ENCODE results near the gene BPTF.
A peak's percentile ranks its signal among the peaks of the same experiment; 100 is the strongest.
"Not testable (repeated sequence)": the region's sequence is repeated elsewhere in the genome, so short reads cannot be mapped to it uniquely, and the experiment has no call there.

The BPTF gene

GRCh38 chr17:67824735-67825626 is at the start of gene BPTF:
TSS of gene BPTF (plus strand) at chr17:67825503. CDS start at chr17:67825725, 222 bp downstream.
- DNase-seq = peak; percentile 90

- DNase-seq = peak; percentile 61
Observed at GRCh38 chr17:67779098-67779672, 46.1 kb upstream of the BPTF start.

- peak; percentile 98 for DNase-seq
Observed at GRCh38 chr17:67784364-67785121, 40.8 kb upstream of the BPTF start.

- no peak for DNase-seq
Observed at GRCh38 chr17:67785122-67785477, 40.2 kb upstream of the BPTF start.

DNA sequence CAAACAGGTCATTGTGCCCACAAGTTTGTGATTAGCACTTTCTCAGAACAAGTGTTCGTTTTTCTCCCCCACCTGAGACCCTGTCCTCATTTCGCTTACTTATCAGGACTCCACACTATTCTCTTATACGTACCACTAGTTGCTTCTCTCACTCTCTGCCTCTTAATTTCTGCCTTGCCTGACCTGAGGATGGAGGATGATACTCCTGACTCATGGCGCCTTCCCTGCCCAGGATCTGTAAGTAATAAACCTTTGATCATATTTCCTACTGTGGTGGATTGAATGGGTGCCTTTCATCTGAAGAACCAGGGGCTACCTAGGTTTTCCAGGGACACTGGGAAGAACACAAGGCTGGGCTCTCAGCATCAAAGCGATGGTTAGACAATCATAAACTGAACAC is 39.8 kb upstream of the BPTF start:
- no peak for DNase-seq

- peak; percentile 97 for DNase-seq
Observed at GRCh38 chr17:67800495-67800928, 24.8 kb upstream of the BPTF start.

- no peak for DNase-seq
Observed at GRCh38 chr17:67801626-67802175, 23.6 kb upstream of the BPTF start.

- no peak for DNase-seq
Observed at GRCh38 chr17:67810464-67810863, 14.8 kb upstream of the BPTF start.

DNA sequence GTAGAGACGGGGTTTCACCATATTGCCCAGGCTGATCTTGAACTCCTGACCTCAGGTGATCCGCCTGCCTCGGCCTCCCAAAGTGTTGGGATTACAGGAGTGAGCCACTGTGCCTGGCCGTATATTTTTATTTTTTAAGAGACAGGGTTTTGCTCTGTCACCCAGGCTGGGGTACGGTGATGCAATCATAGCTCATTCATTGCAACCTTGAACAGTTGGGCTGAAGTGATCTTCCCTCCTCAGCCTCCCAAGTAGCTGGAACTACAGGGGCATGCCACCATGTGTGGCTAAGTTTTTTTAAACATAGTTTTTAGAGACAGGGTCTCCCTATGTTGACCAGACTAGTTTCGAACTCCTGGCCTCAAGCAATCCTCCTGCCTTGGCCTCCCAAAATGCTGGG is 12.9 kb upstream of the BPTF start:
- not testable (repeated sequence) for DNase-seq

- no peak for DNase-seq
Observed at GRCh38 chr17:67813803-67814180, 11.5 kb upstream of the BPTF start.

GRCh38 chr17:67818110-67819002 is 6.9 kb upstream of the BPTF start:
- DNase-seq = no peak

DNA sequence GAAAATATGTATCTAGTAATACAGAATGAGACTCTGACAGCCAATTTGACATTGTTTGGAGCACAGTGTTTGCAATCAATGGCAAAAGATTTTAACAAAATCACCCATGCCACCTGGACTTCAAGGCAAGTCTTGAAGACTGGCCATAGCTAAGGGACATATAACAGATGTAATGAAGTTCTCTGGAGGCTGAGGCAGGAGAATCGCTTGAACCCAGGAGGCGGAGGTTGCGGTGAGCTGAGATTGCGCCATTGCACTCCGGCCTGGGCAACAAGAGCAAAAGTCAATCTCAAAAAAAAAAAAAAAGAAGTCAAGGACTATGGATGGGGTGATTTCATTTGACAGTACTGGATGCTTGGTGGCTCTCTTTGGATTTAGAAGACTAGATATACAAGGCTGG is 5.6 kb upstream of the BPTF start:
- no peak for DNase-seq

- DNase-seq = no peak
Observed at GRCh38 chr17:67821871-67822367, 3.4 kb upstream of the BPTF start.

- DNase-seq = peak; percentile 35
Observed at GRCh38 chr17:67825627-67826601, 611 bp downstream of the BPTF start.

DNA sequence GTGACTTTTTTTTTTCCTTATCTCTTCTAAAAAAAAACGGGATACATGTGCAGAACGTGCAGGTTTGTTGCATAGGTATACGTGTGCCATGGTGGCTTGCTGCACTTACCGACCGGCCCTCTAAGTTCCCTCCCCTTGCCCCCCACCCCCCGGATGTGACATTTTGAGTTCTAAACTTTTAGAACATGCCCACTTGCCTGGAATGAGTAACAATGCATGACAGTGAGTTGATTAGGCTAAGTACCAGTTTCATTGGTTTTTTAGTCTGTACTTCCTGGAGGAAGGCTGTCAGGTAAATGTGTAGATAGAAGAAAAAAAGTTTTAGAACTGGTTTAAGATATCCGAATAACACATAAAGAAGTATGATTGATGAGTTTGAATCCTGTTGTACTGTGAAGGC is 4.0 kb downstream of the BPTF start:
- DNase-seq = peak; percentile 18

- no peak for DNase-seq
Observed at GRCh38 chr17:67830440-67830839, 5.1 kb downstream of the BPTF start.

DNA sequence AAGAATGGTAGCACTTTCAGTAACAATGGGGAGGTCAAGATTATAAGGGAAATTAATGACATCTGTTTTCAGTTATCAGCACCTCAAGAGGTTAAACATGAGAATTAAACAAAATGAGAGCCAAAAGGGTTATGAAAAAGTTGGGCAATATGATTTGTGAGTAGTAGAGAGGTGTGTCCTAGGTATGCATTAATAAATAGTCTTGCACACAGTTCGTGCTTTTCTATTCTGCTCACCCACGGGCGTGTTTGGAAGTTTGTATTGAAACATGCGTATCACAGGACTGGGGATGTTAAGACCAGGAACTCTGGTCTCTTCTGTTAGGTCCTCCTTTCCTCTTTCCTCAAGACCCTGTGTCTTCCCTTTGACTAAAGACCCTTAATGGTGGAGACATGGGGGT is 6.0 kb downstream of the BPTF start:
- no peak for DNase-seq

GRCh38 chr17:67833134-67833533 is 7.8 kb downstream of the BPTF start:
- no peak for DNase-seq

GRCh38 chr17:67833946-67834631 is 8.8 kb downstream of the BPTF start:
- DNase-seq = no peak

GRCh38 chr17:67834634-67835033 is 9.3 kb downstream of the BPTF start:
- DNase-seq = no peak
